Renal cortex interstitium (tissue), 11 donors: ENCODE data around the gene BHLHA15. TPM values are rescaled to one million over a fixed set of nuclear protein-coding genes. Genes with fewer than 3 reads are reported as not detected.

ENCODE experiments used
- DNase-seq, 11 donors: peaks; one replicate each; pipeline ENCODE4 v3.0.0-alpha.2; 2013; ENCODE audit warnings: low read depth in 9 of 11, low spot score in 4 of 11; ENCODE audit errors: extremely low read depth in 1 of 11
- polyA plus RNA-seq, 3 donors: library from polyadenylated mRNA; unstranded; fragments of 120-200 nt; gene quantifications; one replicate each; pipeline ENCODE4 v1.2.1, GENCODE V29; 2013; ENCODE audit not compliant: insufficient read length in 3 of 3

BHLHA15 gene
- polyA plus RNA-seq, 3 donors = 0.19 to 0.42 TPM; not detected in 1

- no peak for DNase-seq
These were observed 43.3 kb downstream of the BHLHA15 start for GRCh38 chr7:98254516-98254915.

- no peak for DNase-seq
These were observed 43.8 kb downstream of the BHLHA15 start for GRCh38 chr7:98254951-98255610.

DNA sequence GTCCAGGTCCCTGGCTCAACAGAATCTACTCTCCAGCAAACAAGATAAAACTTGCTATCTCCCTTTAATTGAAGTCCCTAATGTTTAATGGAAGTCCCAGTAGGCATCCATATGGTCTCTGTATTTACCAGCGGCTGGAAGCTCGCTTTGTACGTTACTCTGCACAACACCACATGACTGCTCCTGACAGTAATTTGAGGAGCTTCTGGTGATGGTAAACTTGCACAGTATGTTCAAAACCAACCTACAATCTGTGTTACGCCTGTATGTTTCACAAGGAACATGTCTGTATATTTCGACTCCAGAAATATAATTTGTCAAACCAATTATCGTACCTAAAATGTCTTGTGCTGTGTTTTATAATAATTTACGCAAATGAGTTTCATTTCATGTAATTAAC is 45.2 kb downstream of the BHLHA15 start:
- DNase-seq = no peak

GRCh38 chr7:98257701-98258100 is 46.5 kb downstream of the BHLHA15 start:
- no peak for DNase-seq

Other genes starting within 250 kb of the BHLHA15 start
- gene OCM2, start 221.2 kb upstream of the BHLHA15 start, polyA plus RNA-seq = not detected
- 10 to 100 TPM; 13.4 to 15.7 (median 13.7) TPM for gene LMTK2, start 104.6 kb upstream of the BHLHA15 start, polyA plus RNA-seq
- gene TECPR1, start 40.8 kb downstream of the BHLHA15 start, polyA plus RNA-seq = 10 to 100 TPM; 18.3 to 23.5 (median 19.4) TPM
- 100 to 1,000 TPM in 2 of 3 donors, 10 to 100 TPM in 1; 95.6 to 105 (median 104) TPM for gene BRI3, start 70.2 kb downstream of the BHLHA15 start, polyA plus RNA-seq
- gene BAIAP2L1, start 189.7 kb downstream of the BHLHA15 start, polyA plus RNA-seq = 10 to 100 TPM; 11.8 to 19.3 (median 15.0) TPM